ENCODE data around the gene SRPX. TPM values are rescaled to one million over a fixed set of nuclear protein-coding genes. Genes with fewer than 3 reads are reported as not detected.

The SRPX gene
- total RNA-seq, 2 donors from 2014 or later = 42.5 to 78.4 TPM

DNA sequence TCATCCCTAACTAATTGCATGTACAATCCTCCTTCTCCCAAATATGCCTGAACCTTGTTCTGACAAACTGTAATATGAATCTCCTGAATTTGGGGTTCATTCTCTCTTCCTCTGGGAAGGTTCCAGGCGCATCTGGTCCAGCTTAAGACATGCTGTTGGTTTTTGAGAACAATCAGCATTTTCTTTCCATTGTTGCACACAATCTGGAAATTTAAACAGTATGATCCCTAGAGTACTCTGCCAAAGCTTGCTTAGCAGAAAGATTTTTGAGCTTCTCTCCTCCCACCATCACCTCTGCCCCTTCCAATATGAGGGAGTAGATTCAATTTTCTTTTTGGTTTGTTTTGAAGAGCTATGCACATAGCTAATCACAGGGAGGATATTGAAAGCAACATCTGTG lies 50.1 kb downstream of the SRPX start:
- TF ChIP-seq POLR2A (IDR thresholded peaks at IDR 0.05) = no peak
- TF ChIP-seq, protein P1, sequence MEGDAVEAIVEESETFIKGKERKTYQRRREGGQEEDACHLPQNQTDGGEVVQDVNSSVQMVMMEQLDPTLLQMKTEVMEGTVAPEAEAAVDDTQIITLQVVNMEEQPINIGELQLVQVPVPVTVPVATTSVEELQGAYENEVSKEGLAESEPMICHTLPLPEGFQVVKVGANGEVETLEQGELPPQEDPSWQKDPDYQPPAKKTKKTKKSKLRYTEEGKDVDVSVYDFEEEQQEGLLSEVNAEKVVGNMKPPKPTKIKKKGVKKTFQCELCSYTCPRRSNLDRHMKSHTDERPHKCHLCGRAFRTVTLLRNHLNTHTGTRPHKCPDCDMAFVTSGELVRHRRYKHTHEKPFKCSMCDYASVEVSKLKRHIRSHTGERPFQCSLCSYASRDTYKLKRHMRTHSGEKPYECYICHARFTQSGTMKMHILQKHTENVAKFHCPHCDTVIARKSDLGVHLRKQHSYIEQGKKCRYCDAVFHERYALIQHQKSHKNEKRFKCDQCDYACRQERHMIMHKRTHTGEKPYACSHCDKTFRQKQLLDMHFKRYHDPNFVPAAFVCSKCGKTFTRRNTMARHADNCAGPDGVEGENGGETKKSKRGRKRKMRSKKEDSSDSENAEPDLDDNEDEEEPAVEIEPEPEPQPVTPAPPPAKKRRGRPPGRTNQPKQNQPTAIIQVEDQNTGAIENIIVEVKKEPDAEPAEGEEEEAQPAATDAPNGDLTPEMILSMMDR (IDR thresholded peaks at IDR 0.05) = no peak
- Histone ChIP-seq H3K27ac (no peak overlapping the region), H3K9me3 (no peaks in the 10 kb centered on the region), H3K27me3 (no peaks in the 10 kb centered on the region), H3K4me1 (no peaks in the 10 kb centered on the region), H3K4me3 (no peak overlapping the region), H3K36me3 (replicated peaks in 1 of 2; ENCODE audit: insufficient read depth in 1 of 2, low read depth in 2 of 2) (no peaks in the 10 kb centered on the region)
- ATAC-seq = no peak
- intact Hi-C loops (cut with DNase I) = loop anchor here (5.0 kb wide), 1 partner anchor 423 kb away; no protein-coding TSS in a partner anchor
- no peak for DNase-seq
- 92 to 100% methylated on average over 1 of the region's 1 CpG for WGBS, 2 donors

DNA sequence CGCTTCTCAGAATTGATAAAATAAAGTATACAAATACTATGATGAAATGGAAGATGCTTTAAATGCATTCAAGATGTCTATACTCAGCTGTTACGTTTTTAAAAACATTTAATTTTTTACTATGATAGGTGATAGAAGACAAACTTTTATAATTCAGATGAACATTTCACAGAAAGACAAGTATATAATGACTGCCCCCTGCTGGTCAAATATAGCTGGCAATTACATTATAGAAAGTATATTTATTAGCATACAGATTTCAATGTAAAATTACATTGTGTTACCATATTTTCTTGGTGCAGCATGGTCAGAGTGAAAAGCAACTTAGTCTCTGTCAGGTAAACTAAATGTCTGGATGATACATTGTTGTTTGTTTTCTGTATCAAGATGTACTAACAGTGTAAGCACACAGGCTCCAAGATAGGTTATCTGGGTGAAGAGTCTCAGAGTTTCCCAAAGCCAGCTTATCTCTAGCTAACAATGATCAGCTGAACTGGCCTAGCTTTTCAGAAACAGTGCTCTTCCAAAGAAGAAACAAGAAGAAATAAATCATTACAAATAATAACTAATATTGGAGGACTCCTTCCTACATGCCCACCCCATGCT lies 54.1 kb downstream of the SRPX start:
- peak; percentile 12 to 21 (median 16) for DNase-seq
- H3K27me3 ChIP-seq = no peaks in the 10 kb centered on the region
- H3K36me3 ChIP-seq (replicated peaks in 1 of 2; ENCODE audit: insufficient read depth in 1 of 2, low read depth in 2 of 2) = no peaks in the 10 kb centered on the region
- H3K9me3 ChIP-seq = no peaks in the 10 kb centered on the region
- no peak overlapping the region for H3K4me3 ChIP-seq
- TF ChIP-seq POLR2A (IDR thresholded peaks at IDR 0.05) = no peak
- TF ChIP-seq, protein P1 (IDR thresholded peaks at IDR 0.05) = peak; percentile 27 to 64 (median 49)
- WGBS, 2 donors = 41 to 51% methylated on average over 2 of the region's 2 CpGs
- intact Hi-C loops (cut with DNase I) = loop anchor here (10.0 kb wide), 1 partner anchor 242 kb away; no protein-coding TSS in a partner anchor
- H3K4me1 ChIP-seq = no peaks in the 10 kb centered on the region
- ATAC-seq = no peak
- H3K27ac ChIP-seq = no peak overlapping the region

DNA sequence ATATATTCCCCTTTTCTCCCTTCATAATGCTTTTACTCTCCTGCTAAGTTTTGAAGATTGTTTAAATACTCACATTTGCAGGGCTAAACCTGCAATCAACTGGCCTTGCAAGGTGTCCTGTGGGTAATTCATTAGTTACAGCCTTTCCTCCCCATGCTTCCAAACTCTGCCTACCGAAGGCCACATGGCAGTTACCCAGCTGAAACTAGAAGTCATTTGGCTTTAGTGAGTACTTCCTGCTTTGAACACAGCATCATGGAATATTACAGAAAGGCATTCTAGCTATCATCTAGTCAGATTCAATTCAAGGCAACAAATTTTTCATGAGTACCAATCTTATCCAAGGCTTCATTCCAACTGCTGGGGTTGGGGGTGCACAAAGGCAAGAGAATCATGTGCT lies 55.6 kb downstream of the SRPX start:
- no peaks in the 10 kb centered on the region for H3K36me3 ChIP-seq (replicated peaks in 1 of 2; ENCODE audit: insufficient read depth in 1 of 2, low read depth in 2 of 2)
- ATAC-seq (no peak), DNase-seq (no peak)
- TF ChIP-seq, protein P1 (IDR thresholded peaks at IDR 0.05) = no peak
- no peak for TF ChIP-seq POLR2A (IDR thresholded peaks at IDR 0.05)
- intact Hi-C loops (cut with DNase I) = loop anchor here (10.0 kb wide), 1 partner anchor 240 kb away; no protein-coding TSS in a partner anchor
- no peaks in the 10 kb centered on the region for H3K4me1 ChIP-seq
- WGBS, 2 donors = 33 to 55% methylated on average over 1 of the region's 1 CpG
- no peak overlapping the region for H3K27ac ChIP-seq
- H3K27me3 ChIP-seq = no peaks in the 10 kb centered on the region
- no peak overlapping the region for H3K4me3 ChIP-seq
- no peaks in the 10 kb centered on the region for H3K9me3 ChIP-seq

DNA sequence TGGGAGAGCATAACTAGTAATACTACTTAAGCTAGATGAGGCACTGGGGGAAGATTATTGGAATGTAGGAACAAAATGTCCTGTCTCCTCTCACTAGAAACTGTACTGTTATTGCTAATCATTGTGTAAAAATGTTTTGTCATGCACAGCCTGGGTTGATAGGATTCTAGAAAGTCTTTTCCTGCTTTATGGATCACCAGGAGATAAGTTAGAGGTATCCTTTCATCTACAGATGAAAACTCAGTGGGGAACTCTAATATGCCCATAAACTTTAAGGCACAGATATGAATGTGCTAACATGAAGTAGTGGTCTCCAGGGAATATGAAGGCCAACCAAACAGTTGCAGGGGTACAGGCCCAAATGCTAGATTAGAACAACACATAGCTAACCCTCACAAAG lies 57.5 kb downstream of the SRPX start:
- no peak for ATAC-seq
- intact Hi-C loops (cut with DNase I) = loop anchor here (10.0 kb wide), 1 partner anchor 238 kb away; no protein-coding TSS in a partner anchor
- H3K36me3 ChIP-seq (replicated peaks in 1 of 2; ENCODE audit: insufficient read depth in 1 of 2, low read depth in 2 of 2) = no peaks in the 10 kb centered on the region
- no peak for TF ChIP-seq POLR2A (IDR thresholded peaks at IDR 0.05)
- TF ChIP-seq, protein P1 (IDR thresholded peaks at IDR 0.05) = no peak
- H3K27me3 ChIP-seq = no peaks in the 10 kb centered on the region
- no peaks in the 10 kb centered on the region for H3K4me1 ChIP-seq
- H3K9me3 ChIP-seq = no peaks in the 10 kb centered on the region
- no peak overlapping the region for H3K4me3 ChIP-seq
- no peak for DNase-seq
- no peak overlapping the region for H3K27ac ChIP-seq

DNA sequence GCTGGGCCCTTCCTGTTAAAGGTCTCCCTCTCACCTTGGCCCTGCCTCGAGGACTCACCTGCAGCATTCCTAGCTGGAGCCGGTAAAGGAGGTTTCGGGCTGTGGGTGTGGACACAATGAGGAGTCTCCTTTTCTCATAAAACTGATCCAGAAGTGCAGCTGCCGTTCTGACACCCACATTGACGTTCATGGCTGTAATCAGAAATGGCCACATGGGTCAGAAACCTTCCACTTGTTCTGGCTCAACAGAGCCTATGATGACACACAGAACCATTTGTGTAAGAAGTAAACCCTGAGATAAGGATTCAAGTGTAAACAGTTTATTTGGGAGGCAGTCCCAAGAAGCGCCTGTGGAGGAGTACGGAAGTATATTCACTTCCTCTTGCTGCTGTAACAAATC lies 63.8 kb downstream of the SRPX start:
- no peaks in the 10 kb centered on the region for H3K9me3 ChIP-seq
- no peaks in the 10 kb centered on the region for H3K27me3 ChIP-seq
- no peaks in the 10 kb centered on the region for H3K36me3 ChIP-seq (replicated peaks in 1 of 2; ENCODE audit: insufficient read depth in 1 of 2, low read depth in 2 of 2)
- intact Hi-C loops (cut with DNase I) = no loop called here
- 80 to 86% methylated on average over 4 to 6 of the region's 7 CpGs for WGBS, 2 donors
- H3K27ac ChIP-seq = no peak overlapping the region
- no peak overlapping the region for H3K4me3 ChIP-seq
- no peak for DNase-seq
- H3K4me1 ChIP-seq = no peaks in the 10 kb centered on the region
- no peak for ATAC-seq
- TF ChIP-seq, protein P1 (IDR thresholded peaks at IDR 0.05) = no peak
- TF ChIP-seq POLR2A (IDR thresholded peaks at IDR 0.05) = no peak
